K562 (cell line): ENCODE data around the gene MED16. TPM values are rescaled to one million over a fixed set of nuclear protein-coding genes. Genes with fewer than 3 reads are reported as not detected.

ENCODE experiments used
- ATAC-seq: fragments of 200-7000 bp; cut with Tn5 transposase; 3 replicates; pipeline ENCODE4 v1.9.1; 2020; ENCODE audit warnings: moderate library complexity
- BruUV-seq: library from RNA; stranded (reverse); fragments of 400-500 nt; replicated peaks from 2 replicates; lab custom pipeline; 2021; lab: Mats Ljungman, UMichigan
- CTCF ChIA-PET: fragments of 300-600 bp; formaldehyde crosslinking; extraction: SDS; loops from one replicate; lab custom pipeline; 2021; ENCODE audit warnings: low intra/inter-chr PET ratio; lab: Yijun Ruan, JAX
- POLR2A ChIA-PET: fragments of 300-600, 350-650 bp; sonication (Branson Sonifier 250); formaldehyde crosslinking; extraction: SDS; loops from one replicate; lab custom pipeline; 2021; ENCODE audit warnings: antibody characterized with exemption, inconsistent platforms; lab: Yijun Ruan, JAX
- DNase-seq, 4 experiments: peaks; one replicate each; pipeline versions ENCODE4 v3.0.0 to v3.0.0-alpha.2; 2011 to 2018; ENCODE audit warnings: low spot score in 3 of 4, mixed read lengths in 3 of 4; ENCODE audit errors: extremely low read depth in 1 of 4
- FAIRE-seq: peaks from 2 replicates; lab custom pipeline; 2011; peaks lifted over from hg19 to GRCh38; lab: Jason Lieb, UNC
- H2AFZ ChIP-seq: 2 replicates; pipeline ENCODE4 v1.6.0; 2011; ENCODE audit warnings: low read depth, low read length, control low read depth, inconsistent platforms
- H3K27ac ChIP-seq: fragments of 200-600 bp; 3 replicates; pipeline ENCODE4 v1.8.0; 2011; ENCODE audit warnings: low read depth, mild to moderate bottlenecking, control low read depth, inconsistent platforms, low read length, moderate library complexity, mixed read lengths; ENCODE audit errors: extremely low read depth
- H3K27me3 ChIP-seq, 2 experiments: fragments of 300-600 bp in 1 of 2; 2 replicates in 1 of 2; 3 replicates in 1 of 2; pipeline versions ENCODE4 v1.6.0 to v1.8.0; 2011; ENCODE audit warnings: inconsistent platforms in 2 of 2, low read length in 2 of 2, mild to moderate bottlenecking in 1 of 2, mixed read lengths in 1 of 2, moderate library complexity in 1 of 2; ENCODE audit not compliant: control insufficient read depth in 2 of 2, insufficient read depth in 2 of 2
- H3K36me3 ChIP-seq: fragments of 300-600 bp; 3 replicates; pipeline ENCODE4 v1.8.0; 2011; ENCODE audit warnings: mild to moderate bottlenecking, low read length, inconsistent platforms; ENCODE audit not compliant: control insufficient read depth, insufficient read depth
- H3K4me1 ChIP-seq, 2 experiments: fragments of 200-600 bp in 1 of 2; replicated peaks in 1 of 2; 2 replicates in 1 of 2; 3 replicates in 1 of 2; pipeline versions ENCODE4 v1.5.1 to v1.8.0; 2011; ENCODE audit warnings: inconsistent platforms in 2 of 2, low read length in 2 of 2, mild to moderate bottlenecking in 1 of 2, mixed read lengths in 1 of 2, moderate library complexity in 1 of 2; ENCODE audit not compliant: control insufficient read depth in 2 of 2, insufficient read depth in 2 of 2
- H3K4me2 ChIP-seq: 2 replicates; pipeline ENCODE4 v1.6.1; 2011; ENCODE audit warnings: low read length, control low read depth, inconsistent platforms, mixed read lengths; ENCODE audit not compliant: insufficient read depth
- H3K4me3 ChIP-seq: fragments of 200-600 bp; sonication (generic), shearing (Covaris generic); 2 replicates; pipeline ENCODE4 v1.5.1; 2016; ENCODE audit warnings: control low read depth, inconsistent platforms
- H3K79me2 ChIP-seq: fragments of 200-600 bp; 3 replicates; pipeline ENCODE4 v1.8.0; 2011; ENCODE audit warnings: low read length, inconsistent platforms; ENCODE audit not compliant: control insufficient read depth, insufficient read depth
- H3K9ac ChIP-seq, 2 experiments: 2 replicates each; pipeline versions ENCODE4 v1.6.0 to v1.6.1; 2011; ENCODE audit warnings: low read depth in 2 of 2, low read length in 2 of 2, control low read depth in 1 of 2, inconsistent platforms in 1 of 2, mild to moderate bottlenecking in 1 of 2, mixed read lengths in 1 of 2; ENCODE audit not compliant: insufficient read depth in 1 of 2
- H3K9me1 ChIP-seq: one replicate; pipeline ENCODE4 v1.6.0; 2011; ENCODE audit warnings: inconsistent platforms, mild to moderate bottlenecking, low read length, moderate library complexity; ENCODE audit not compliant: control insufficient read depth, insufficient read depth
- H3K9me3 ChIP-seq: replicated peaks from 2 replicates; pipeline ENCODE4 v1.5.1; 2011; ENCODE audit warnings: low read depth, low read length, inconsistent platforms; ENCODE audit not compliant: control insufficient read depth, insufficient read depth
- H4K20me1 ChIP-seq: replicated peaks from 2 replicates; pipeline ENCODE4 v1.6.1; 2011; ENCODE audit warnings: low read length, inconsistent platforms, mixed read lengths; ENCODE audit not compliant: control insufficient read depth, insufficient read depth
- BCOR ChIP-seq: fragments of 450-650 bp; IDR thresholded peaks from 2 replicates; pipeline ENCODE4 v1.6.1; 2016
- CCNT2 ChIP-seq: IDR thresholded peaks from 2 replicates; pipeline ENCODE4 v1.6.1; 2011; ENCODE audit warnings: borderline replicate concordance, low read depth, mild to moderate bottlenecking, moderate library complexity, mixed read lengths, low read length; ENCODE audit not compliant: insufficient read length; ENCODE audit errors: extremely low read depth
- CEBPG ChIP-seq, 3 experiments: fragments of 200-800 bp in 1 of 3; sonication (Bioruptor generic) in 1 of 3; sonication (generic) in 1 of 3; formaldehyde crosslinking in 1 of 3; IDR thresholded peaks in 2 of 3; conservative IDR thresholded peaks in 1 of 3; 2 replicates each; pipeline versions ENCODE4 v1.6.1 to v1.8.0; 2016 to 2022; ENCODE audit warnings: missing compliant biosample characterization in 2 of 3, missing genetic modification characterization in 2 of 3, mild to moderate bottlenecking in 1 of 3, missing genetic modification reagents in 1 of 3
- KDM1A ChIP-seq, 2 experiments: fragments of 450-650 bp; IDR thresholded peaks; 2 replicates each; pipeline ENCODE4 v1.6.1; 2016; ENCODE audit warnings: mild to moderate bottlenecking in 2 of 2
- MEF2A ChIP-seq: IDR thresholded peaks from 2 replicates; pipeline ENCODE4 v1.6.1; 2011; ENCODE audit warnings: low read depth, mild to moderate bottlenecking, low read length, moderate library complexity; ENCODE audit not compliant: control insufficient read depth
- MEIS2 ChIP-seq: fragments of 450-650 bp; IDR thresholded peaks from 2 replicates; pipeline ENCODE4 v1.6.1; 2014; ENCODE audit warnings: mild to moderate bottlenecking; ENCODE audit not compliant: partially characterized antibody
- POLR3A ChIP-seq: IDR thresholded peaks from 2 replicates; pipeline ENCODE4 v1.6.1; 2011; ENCODE audit warnings: borderline replicate concordance, mild to moderate bottlenecking, moderate library complexity; ENCODE audit not compliant: insufficient read length, insufficient read depth; ENCODE audit errors: extremely low read depth
- RBM25 ChIP-seq: fragments of 200-400 bp; formaldehyde crosslinking; IDR thresholded peaks from 2 replicates; pipeline ENCODE4 v1.6.1; 2018; ENCODE audit warnings: low read length, low read depth, moderate library complexity; ENCODE audit not compliant: severe bottlenecking
- ZNF77 ChIP-seq: fragments of 250-450 bp; sonication (Bioruptor Pico); IDR thresholded peaks from 2 replicates; pipeline ENCODE4 v1.5.0; 2020
- WGBS: fragments of 100-300 bp; shearing (Covaris generic); methylation state at CpG from one replicate; pipeline ENCODE4 v1.1.6; 2016; ENCODE audit warnings: low coverage, mixed read lengths; ENCODE audit not compliant: insufficient coverage; ENCODE audit errors: missing lambda C conversion rate; 5-methylcytosine and 5-hydroxymethylcytosine counted together
- in situ Hi-C: fragments of 300-500 bp; cut with MboI; formaldehyde crosslinking; loops from 4 replicates; pipeline ENCODE4 v1.15.0; 2018; ENCODE audit warnings: inconsistent platforms, mixed read lengths
- intact Hi-C: fragments of 100-400 bp; cut with micrococcal nuclease; formaldehyde crosslinking; loops from 2 replicates; pipeline ENCODE4 v1.14.2; 2022
- polyA plus RNA-seq, 8 experiments: library from polyadenylated mRNA; depleted of rRNA in 4 of 8; stranded (reverse) in 5 of 8; unstranded in 3 of 8; fragments of >200 nt; fragmentation: Nextera tagmentation in 2 of 8; fragmentation: Illumina TruSeq in 1 of 8; extraction: Ambion mirVana in 2 of 8; extraction: Trizol in 1 of 8; gene quantifications; 2 replicates each; pipeline versions ENCODE4 v1.2.1 to v1.2.3, GENCODE V29; 2011 to 2014; ENCODE audit warnings: inconsistent platforms in 1 of 8, missing spikeins in 1 of 8
- total RNA-seq, 7 experiments: library from RNA; depleted of rRNA in 6 of 7; stranded (reverse); fragments of >200 nt in 6 of 7; fragmentation: Illumina TruSeq in 2 of 7; extraction: Trizol in 2 of 7; gene quantifications; 2 replicates each; pipeline versions ENCODE4 v1.2.1 to v1.2.3, GENCODE V29; 2011 to 2021; ENCODE audit warnings: low replicate concordance in 1 of 7
- TF ChIP-seq, protein P1 (sequence below): fragments of 150-350 bp; IDR thresholded peaks from 2 replicates; pipeline ENCODE4 v1.6.1; 2014; ENCODE audit warnings: low read depth, mild to moderate bottlenecking, low read length, borderline replicate concordance
- TF ChIP-seq, protein P2 (sequence below): IDR thresholded peaks from 2 replicates; pipeline ENCODE4 v1.6.1; 2011; ENCODE audit not compliant: insufficient read length; ENCODE audit errors: extremely low read depth
- TF ChIP-seq, protein P3 (sequence below): sonication (generic); formaldehyde crosslinking; IDR thresholded peaks from 2 replicates; pipeline ENCODE4 v1.9.0; 2022; ENCODE audit warnings: mild to moderate bottlenecking, missing genetic modification reagents

MED16 gene
- total and polyA plus RNA-seq, 9 of the 15 experiments (the other 6 are each of a cell fraction or from before 2014, with no cell fraction given) = 0.89 to 59.9 (median 8.6) TPM

DNA sequence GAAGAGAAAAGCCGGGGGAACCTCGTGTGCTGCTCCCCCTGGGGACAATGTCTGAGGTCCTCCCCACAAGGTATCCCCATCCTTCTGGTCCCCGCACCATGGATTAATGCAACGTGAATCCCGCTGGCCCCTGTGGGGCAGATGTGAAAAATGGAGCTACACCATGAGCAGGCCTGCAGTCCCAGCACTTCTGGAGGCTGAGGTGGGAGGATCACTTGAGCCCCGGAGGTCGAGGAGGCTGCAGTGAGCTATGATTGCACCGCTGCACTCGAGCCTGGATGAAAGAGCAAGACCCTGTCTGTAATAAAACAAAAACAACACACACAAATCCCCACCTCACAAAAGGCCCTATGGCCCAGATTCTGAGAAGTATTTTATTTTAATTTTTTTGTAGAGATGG lies 34.7 kb downstream of the MED16 start:
- Histone ChIP-seq H3K79me2 (peaks cover 7% of the 10 kb centered on the region), H3K4me3 (no peak overlapping the region), H3K27ac (no peak overlapping the region), H3K9me3 (no peaks in the 10 kb centered on the region), H3K4me1 (peaks cover 18 to 58% of the 10 kb centered on the region in 2 experiments), H3K9ac (no peak overlapping the region), H2AFZ (no peak overlapping the region), H3K4me2 (no peak overlapping the region), H3K27me3 (no peaks in the 10 kb centered on the region), H4K20me1 (no peaks in the 10 kb centered on the region), H3K36me3 (no peaks in the 10 kb centered on the region), H3K9me1 (no peaks in the 10 kb centered on the region)
- no TSS peak for BruUV-seq
- FAIRE-seq (no peak), DNase-seq (no peak), ATAC-seq (no peak)
- ChIA-PET POLR2A (interaction anchor here (1.0 kb wide), 1 partner anchor 10 kb away, joined by 3 read pairs; no protein-coding TSS in a partner anchor), CTCF (interaction anchor here (0.5 kb wide), 1 partner anchor 124 kb away, joined by 3 read pairs; no protein-coding TSS in a partner anchor)
- in situ Hi-C loops (loop anchor here (5.0 kb wide), 1 partner anchor 91 kb away; no protein-coding TSS in a partner anchor), intact Hi-C loops (no loop called here)
- WGBS = 69% methylated on average over 9 of the region's 9 CpGs
- no peak for TF ChIP-seq POLR3A
- TF ChIP-seq CEBPG (CRISPR knock-in tag; IDR thresholded peaks at IDR 0.05) = no peak
- TF ChIP-seq CEBPG (tag; conservative IDR thresholded peaks at IDR 0.05 in 1 of 2, IDR thresholded peaks at IDR 0.05 in 1 of 2) = no peak
- TF ChIP-seq ZNF77 (CRISPR knock-in tag) = no peak
- no peak for TF ChIP-seq CCNT2
- no peak for TF ChIP-seq MEIS2
- TF ChIP-seq KDM1A (IDR thresholded peaks at IDR 0.05) = peak in 1 of 2 experiments; percentile 26; a peak in 2 of 4 replicates
- peak; percentile 56 for TF ChIP-seq BCOR
- TF ChIP-seq, protein P1, sequence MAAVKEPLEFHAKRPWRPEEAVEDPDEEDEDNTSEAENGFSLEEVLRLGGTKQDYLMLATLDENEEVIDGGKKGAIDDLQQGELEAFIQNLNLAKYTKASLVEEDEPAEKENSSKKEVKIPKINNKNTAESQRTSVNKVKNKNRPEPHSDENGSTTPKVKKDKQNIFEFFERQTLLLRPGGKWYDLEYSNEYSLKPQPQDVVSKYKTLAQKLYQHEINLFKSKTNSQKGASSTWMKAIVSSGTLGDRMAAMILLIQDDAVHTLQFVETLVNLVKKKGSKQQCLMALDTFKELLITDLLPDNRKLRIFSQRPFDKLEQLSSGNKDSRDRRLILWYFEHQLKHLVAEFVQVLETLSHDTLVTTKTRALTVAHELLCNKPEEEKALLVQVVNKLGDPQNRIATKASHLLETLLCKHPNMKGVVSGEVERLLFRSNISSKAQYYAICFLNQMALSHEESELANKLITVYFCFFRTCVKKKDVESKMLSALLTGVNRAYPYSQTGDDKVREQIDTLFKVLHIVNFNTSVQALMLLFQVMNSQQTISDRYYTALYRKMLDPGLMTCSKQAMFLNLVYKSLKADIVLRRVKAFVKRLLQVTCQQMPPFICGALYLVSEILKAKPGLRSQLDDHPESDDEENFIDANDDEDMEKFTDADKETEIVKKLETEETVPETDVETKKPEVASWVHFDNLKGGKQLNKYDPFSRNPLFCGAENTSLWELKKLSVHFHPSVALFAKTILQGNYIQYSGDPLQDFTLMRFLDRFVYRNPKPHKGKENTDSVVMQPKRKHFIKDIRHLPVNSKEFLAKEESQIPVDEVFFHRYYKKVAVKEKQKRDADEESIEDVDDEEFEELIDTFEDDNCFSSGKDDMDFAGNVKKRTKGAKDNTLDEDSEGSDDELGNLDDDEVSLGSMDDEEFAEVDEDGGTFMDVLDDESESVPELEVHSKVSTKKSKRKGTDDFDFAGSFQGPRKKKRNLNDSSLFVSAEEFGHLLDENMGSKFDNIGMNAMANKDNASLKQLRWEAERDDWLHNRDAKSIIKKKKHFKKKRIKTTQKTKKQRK = no peak
- TF ChIP-seq MEF2A = no peak
- peak; percentile 21 for TF ChIP-seq RBM25
- TF ChIP-seq, protein P2, sequence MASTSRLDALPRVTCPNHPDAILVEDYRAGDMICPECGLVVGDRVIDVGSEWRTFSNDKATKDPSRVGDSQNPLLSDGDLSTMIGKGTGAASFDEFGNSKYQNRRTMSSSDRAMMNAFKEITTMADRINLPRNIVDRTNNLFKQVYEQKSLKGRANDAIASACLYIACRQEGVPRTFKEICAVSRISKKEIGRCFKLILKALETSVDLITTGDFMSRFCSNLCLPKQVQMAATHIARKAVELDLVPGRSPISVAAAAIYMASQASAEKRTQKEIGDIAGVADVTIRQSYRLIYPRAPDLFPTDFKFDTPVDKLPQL = no peak
- TF ChIP-seq, protein P3, sequence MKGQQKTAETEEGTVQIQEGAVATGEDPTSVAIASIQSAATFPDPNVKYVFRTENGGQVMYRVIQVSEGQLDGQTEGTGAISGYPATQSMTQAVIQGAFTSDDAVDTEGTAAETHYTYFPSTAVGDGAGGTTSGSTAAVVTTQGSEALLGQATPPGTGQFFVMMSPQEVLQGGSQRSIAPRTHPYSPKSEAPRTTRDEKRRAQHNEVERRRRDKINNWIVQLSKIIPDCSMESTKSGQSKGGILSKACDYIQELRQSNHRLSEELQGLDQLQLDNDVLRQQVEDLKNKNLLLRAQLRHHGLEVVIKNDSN (CRISPR knock-in tag) = no peak
